ENCODE measurements around the gene WDR31.

Gene WDR31

GRCh38 chr9:113293285-113293878 is 46.7 kb downstream of the WDR31 start:
- no peak for DNase-seq

GRCh38 chr9:113290052-113290607 is 49.9 kb downstream of the WDR31 start:
- DNase-seq, result no peak

GRCh38 chr9:113289091-113289490 is 51.0 kb downstream of the WDR31 start:
- DNase-seq, result no peak

- DNase-seq, result no peak
These were observed 58.7 kb downstream of the WDR31 start for GRCh38 chr9:113281356-113281755.

GRCh38 chr9:113278840-113279239 is 61.2 kb downstream of the WDR31 start:
- DNase-seq, result no peak

- DNase-seq, result peak; percentile 96
These were observed 64.6 kb downstream of the WDR31 start, which contains the start of the genes CDC26 and PRPF4 for GRCh38 chr9:113275157-113276131. CDC26 (minus strand) TSS chr9:113275572; CDS start chr9:113272507, 3,065 bp downstream. PRPF4 (plus strand) TSS chr9:113275658; CDS start chr9:113275744, 86 bp downstream.

DNA sequence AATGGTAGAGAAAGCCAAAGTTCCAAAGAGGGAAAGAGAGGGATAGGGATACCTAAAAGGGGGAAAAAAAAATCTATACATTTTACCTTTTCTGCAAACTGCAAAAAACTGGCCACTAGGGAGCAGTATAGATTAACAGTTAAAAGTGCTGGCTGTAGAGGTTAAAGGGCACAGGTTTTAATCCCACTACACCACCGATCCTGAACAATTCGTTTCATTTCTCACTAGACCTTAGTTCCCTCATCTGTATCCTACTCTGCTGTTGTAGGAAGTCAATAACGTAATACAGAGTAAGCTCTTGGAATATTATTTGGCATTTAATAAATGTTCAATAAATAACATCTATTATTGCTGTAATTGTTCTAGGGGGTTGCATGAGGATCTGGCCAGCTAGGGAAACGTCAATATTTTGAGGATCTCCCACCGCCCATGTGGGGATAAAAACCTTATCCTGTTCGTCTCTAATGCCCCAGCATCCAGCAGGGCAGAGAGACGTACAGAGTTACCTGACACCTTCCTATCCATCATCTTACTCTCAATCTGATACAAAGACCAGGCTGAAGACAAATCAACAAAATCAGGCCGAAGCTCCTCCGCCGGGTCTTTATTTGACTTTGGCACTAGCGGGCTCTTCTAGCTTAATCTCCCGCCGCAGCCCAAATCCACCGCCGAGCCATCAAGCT is 65.5 kb downstream of the WDR31 start:
- DNase-seq, result peak; percentile 54

GRCh38 chr9:113269871-113270270 is 70.2 kb downstream of the WDR31 start:
- no peak for DNase-seq

GRCh38 chr9:113269355-113269754 is 70.7 kb downstream of the WDR31 start:
- DNase-seq, result no peak

GRCh38 chr9:113267911-113268566 is 72.0 kb downstream of the WDR31 start:
- DNase-seq, result no peak

- no peak for DNase-seq
These were observed 73.9 kb downstream of the WDR31 start for GRCh38 chr9:113266174-113266573.

All from stimulated activated CD4-positive, alpha-beta T cell treated with anti-CD3 and anti-CD28 coated beads, Interleukin-4, amount 100 ng/mL, for 24 hours (primary cell).